Smooth muscle cell (in vitro differentiated cells): Measurements from ENCODE around the gene GAK. TPM values are rescaled to one million over a fixed set of nuclear protein-coding genes. Genes with fewer than 3 reads are reported as not detected.

Experiments used
- DNase-seq: peaks from one replicate; lab custom pipeline; 2025; ENCODE audit not compliant: unreplicated experiment; lab: John Stamatoyannopoulos, UW
- H2AFZ ChIP-seq: fragments of 200-600 bp; sonication (generic); 2 replicates; pipeline ENCODE4 v1.6.0; 2016; ENCODE audit warnings: antibody characterized with exemption, low read depth, mild to moderate bottlenecking
- H3F3A ChIP-seq: fragments of 200-600 bp; sonication (generic); 2 replicates; pipeline ENCODE4 v1.6.0; 2017; ENCODE audit warnings: antibody characterized with exemption, low read depth
- H3K27ac ChIP-seq: fragments of 200-600 bp; sonication (generic); 2 replicates; pipeline ENCODE4 v1.5.1; 2016; ENCODE audit warnings: low read depth, mild to moderate bottlenecking
- H3K27me3 ChIP-seq: fragments of 200-600 bp; sonication (generic); 2 replicates; pipeline ENCODE4 v1.6.1; 2016; ENCODE audit warnings: low read depth, mild to moderate bottlenecking
- H3K36me3 ChIP-seq: fragments of 200-600 bp; sonication (generic); 2 replicates; pipeline ENCODE4 v1.5.1; 2016; ENCODE audit warnings: low read depth
- H3K4me1 ChIP-seq: fragments of 200-600 bp; sonication (generic); 2 replicates; pipeline ENCODE4 v1.5.1; 2016; ENCODE audit warnings: low read depth
- H3K4me2 ChIP-seq: fragments of 200-600 bp; sonication (generic); 2 replicates; pipeline ENCODE4 v1.6.0; 2016; ENCODE audit warnings: mild to moderate bottlenecking
- H3K4me3 ChIP-seq: fragments of 200-600 bp; sonication (generic); 2 replicates; pipeline ENCODE4 v1.5.1; 2016; ENCODE audit warnings: mild to moderate bottlenecking
- H3K79me2 ChIP-seq: fragments of 200-600 bp; sonication (generic); 2 replicates; pipeline ENCODE4 v1.6.0; 2016; ENCODE audit warnings: low read depth, mild to moderate bottlenecking
- H3K9ac ChIP-seq: fragments of 200-600 bp; sonication (generic); 2 replicates; pipeline ENCODE4 v1.6.0; 2016; ENCODE audit warnings: low read depth
- H3K9me3 ChIP-seq: fragments of 200-600 bp; sonication (generic); replicated peaks from 2 replicates; pipeline ENCODE4 v1.5.1; 2016; ENCODE audit warnings: low read depth
- H4K20me1 ChIP-seq: fragments of 200-600 bp; sonication (generic); 2 replicates; pipeline ENCODE4 v1.6.0; 2016; ENCODE audit warnings: low read depth
- CTCF ChIP-seq: fragments of 200-600 bp; sonication (generic); IDR thresholded peaks from 2 replicates; pipeline ENCODE4 v1.5.1; 2017; ENCODE audit warnings: borderline replicate concordance, mild to moderate bottlenecking, antibody characterized with exemption; ENCODE audit not compliant: insufficient read depth, poor library complexity, severe bottlenecking
- WGBS: methylation state at CpG from one replicate; pipeline ENCODE4 v1.1.7; 2016; ENCODE audit warnings: low lambda C conversion rate; 5-methylcytosine and 5-hydroxymethylcytosine counted together
- polyA plus RNA-seq: library from polyadenylated mRNA; unstranded; fragments of >200 nt; fragmentation: Nextera tagmentation; extraction: Ambion mirVana; gene quantifications from 2 replicates; pipeline ENCODE4 v1.2.1, GENCODE V29; 2016
- total RNA-seq: library from RNA; depleted of rRNA; stranded (reverse); fragments of >200 nt; gene quantifications from 2 replicates; pipeline ENCODE4 v1.2.3, GENCODE V29; 2014

The GAK gene
- total and polyA plus RNA-seq, 2 experiments from 2014 or later: 56.2 to 85.4 TPM

GRCh38 chr4:970854-971520 lies 38.9 kb upstream of the GAK start:
- H3K27me3 ChIP-seq: peaks cover 5% of the 10 kb centered on the region
- WGBS: 91% methylated on average over 17 of the region's 17 CpGs
- H3F3A ChIP-seq: no peaks in the 10 kb centered on the region
- peaks cover 5% of the 10 kb centered on the region for H3K4me1 ChIP-seq
- no peak overlapping the region for H3K27ac ChIP-seq
- no peak overlapping the region for H3K4me3 ChIP-seq
- no peak overlapping the region for H3K9ac ChIP-seq
- no peak overlapping the region for H2AFZ ChIP-seq
- H3K4me2 ChIP-seq: no peak overlapping the region
- no peaks in the 10 kb centered on the region for H3K9me3 ChIP-seq
- peaks cover 7% of the 10 kb centered on the region for H3K79me2 ChIP-seq
- no peak for TF ChIP-seq CTCF
- no peak for DNase-seq
- peaks cover 44% of the 10 kb centered on the region for H4K20me1 ChIP-seq
- no peaks in the 10 kb centered on the region for H3K36me3 ChIP-seq

- peaks cover 44% of the 10 kb centered on the region for H4K20me1 ChIP-seq
- 93% methylated on average over 25 of the region's 25 CpGs for whole genome bisulfite sequencing
- peaks cover 7% of the 10 kb centered on the region for H3K79me2 ChIP-seq
- no peak overlapping the region for H3K27ac ChIP-seq
- peaks cover 5% of the 10 kb centered on the region for H3K4me1 ChIP-seq
- TF ChIP-seq CTCF: no peak
- peaks cover 5% of the 10 kb centered on the region for H3K27me3 ChIP-seq
- H3K36me3 ChIP-seq: no peaks in the 10 kb centered on the region
- H3K4me2 ChIP-seq: no peak overlapping the region
- no peak for DNase-seq
- no peak overlapping the region for H3K9ac ChIP-seq
- no peak overlapping the region for H2AFZ ChIP-seq
- no peak overlapping the region for H3K4me3 ChIP-seq
- H3K9me3 ChIP-seq: no peaks in the 10 kb centered on the region
- H3F3A ChIP-seq: no peaks in the 10 kb centered on the region
These were observed 38.1 kb upstream of the GAK start for GRCh38 chr4:970046-970745.

GRCh38 chr4:968621-969394 lies 36.7 kb upstream of the GAK start:
- H3K4me2 ChIP-seq: no peak overlapping the region
- no peaks in the 10 kb centered on the region for H3F3A ChIP-seq
- no peak overlapping the region for H2AFZ ChIP-seq
- H3K9ac ChIP-seq: no peak overlapping the region
- DNase-seq: no peak
- H4K20me1 ChIP-seq: peaks cover 44% of the 10 kb centered on the region
- WGBS: 86% methylated on average over 23 of the region's 23 CpGs
- TF ChIP-seq CTCF: no peak
- peaks cover 5% of the 10 kb centered on the region for H3K4me1 ChIP-seq
- H3K36me3 ChIP-seq: no peaks in the 10 kb centered on the region
- no peaks in the 10 kb centered on the region for H3K9me3 ChIP-seq
- H3K4me3 ChIP-seq: no peak overlapping the region
- H3K27me3 ChIP-seq: peaks cover 5% of the 10 kb centered on the region
- no peak overlapping the region for H3K27ac ChIP-seq
- peaks cover 7% of the 10 kb centered on the region for H3K79me2 ChIP-seq
